Stimulated activated naive CD8-positive, alpha-beta T cell treated with anti-CD3 and anti-CD28 coated beads, Interleukin-15, Interleukin-2, amounts not matched to agents 100 ng/mL and 50 ng/mL, for 24 hours (primary cell): ENCODE data around the gene ALB.

ENCODE experiments used
- H3K27ac Mint-ChIP-seq: one replicate; pipeline ENCODE4 v1.8.0; 2021; ENCODE audit warnings: mild to moderate bottlenecking, mixed read lengths
- H3K27me3 Mint-ChIP-seq: one replicate; pipeline ENCODE4 v1.8.0; 2021; ENCODE audit warnings: mixed read lengths
- H3K36me3 Mint-ChIP-seq: one replicate; pipeline ENCODE4 v1.8.0; 2021; ENCODE audit warnings: low read depth, mixed read lengths
- H3K4me1 Mint-ChIP-seq: one replicate; pipeline ENCODE4 v1.8.0; 2021; ENCODE audit warnings: low read depth, mixed read lengths
- H3K4me3 Mint-ChIP-seq: one replicate; pipeline ENCODE4 v1.8.0; 2021; ENCODE audit warnings: mild to moderate bottlenecking, mixed read lengths
- H3K9me3 Mint-ChIP-seq: one replicate; pipeline ENCODE4 v1.8.0; 2021; ENCODE audit warnings: mixed read lengths

Gene ALB

GRCh38 chr4:73468170-73468569 is 64.1 kb downstream of the ALB start:
- H3K9me3 Mint-ChIP-seq, result peaks cover 10% of the 10 kb centered on the region
- no peaks in the 10 kb centered on the region for H3K36me3 Mint-ChIP-seq
- no peak overlapping the region for H3K4me3 Mint-ChIP-seq
- H3K27me3 Mint-ChIP-seq, result peaks cover 16% of the 10 kb centered on the region
- H3K4me1 Mint-ChIP-seq, result no peaks in the 10 kb centered on the region
- H3K27ac Mint-ChIP-seq, result no peak overlapping the region

- Mint-ChIP-seq H3K9me3 (peaks cover 16% of the 10 kb centered on the region), H3K4me3 (no peak overlapping the region), H3K4me1 (no peaks in the 10 kb centered on the region), H3K36me3 (peaks cover 1% of the 10 kb centered on the region), H3K27me3 (peaks cover 21% of the 10 kb centered on the region), H3K27ac (no peak overlapping the region)
These were observed 66.6 kb downstream of the ALB start for GRCh38 chr4:73470728-73471127.
